Left ventricle myocardium inferior (tissue), 1 donor: ENCODE data around the gene SLC35B4. TPM values are rescaled to one million over a fixed set of nuclear protein-coding genes. Genes with fewer than 3 reads are reported as not detected.
A peak's percentile ranks its signal among the peaks of the same experiment; 100 is the strongest.

ENCODE experiments used
- DNase-seq: peaks from one replicate; pipeline ENCODE4 v3.0.0-alpha.2; 2020
- H3K27ac ChIP-seq: fragments of 200-600 bp; replicated peaks from 2 replicates; pipeline ENCODE4 v1.8.0; 2021
- H3K27me3 ChIP-seq: fragments of 200-600 bp; 2 replicates; pipeline ENCODE4 v1.8.0; 2021; ENCODE audit warnings: low read depth
- H3K36me3 ChIP-seq: fragments of 200-600 bp; 2 replicates; pipeline ENCODE4 v1.8.0; 2021
- H3K4me1 ChIP-seq: fragments of 200-600 bp; 2 replicates; pipeline ENCODE4 v1.8.0; 2021
- H3K4me3 ChIP-seq: fragments of 200-600 bp; 2 replicates; pipeline ENCODE4 v1.8.0; 2021; ENCODE audit warnings: mild to moderate bottlenecking, moderate library complexity
- H3K9me3 ChIP-seq: fragments of 200-600 bp; replicated peaks from 2 replicates; pipeline ENCODE4 v1.8.0; 2021
- intact Hi-C: fragments of 100-400 bp; cut with micrococcal nuclease; formaldehyde crosslinking; loops from one replicate; pipeline ENCODE4 v1.11.0; 2022
- total RNA-seq: library from RNA; stranded (reverse); fragmentation: NEBNext Ultra II Directional; extraction: Animal tissue kit (Norgen Biotek cat#: 25700); gene quantifications from one replicate; pipeline ENCODE4 v1.2.1, GENCODE V29; 2021
- TF ChIP-seq, protein P1 (sequence below): fragments of 200-600 bp; IDR thresholded peaks from 2 replicates; pipeline ENCODE4 v1.8.0; 2021; ENCODE audit warnings: antibody characterized with exemption, mild to moderate bottlenecking, borderline replicate concordance
- donor health status: DM: no; HTN: yes; CAD: no; lungs with severe emphysema.

The SLC35B4 gene
- total RNA-seq, 1 donor from 2014 or later, result 5.1 TPM

GRCh38 chr7:134315679-134316538 lies 821 bp downstream of the SLC35B4 start:
- Histone ChIP-seq H3K9me3 (no peaks in the 10 kb centered on the region), H3K27ac (peak overlapping the region; percentile 88), H3K36me3 (no peaks in the 10 kb centered on the region), H3K27me3 (no peaks in the 10 kb centered on the region), H3K4me1 (peaks cover 21% of the 10 kb centered on the region), H3K4me3 (peak overlapping the region; percentile 92)
- intact Hi-C loops, result no loop called here
- TF ChIP-seq, protein P1, sequence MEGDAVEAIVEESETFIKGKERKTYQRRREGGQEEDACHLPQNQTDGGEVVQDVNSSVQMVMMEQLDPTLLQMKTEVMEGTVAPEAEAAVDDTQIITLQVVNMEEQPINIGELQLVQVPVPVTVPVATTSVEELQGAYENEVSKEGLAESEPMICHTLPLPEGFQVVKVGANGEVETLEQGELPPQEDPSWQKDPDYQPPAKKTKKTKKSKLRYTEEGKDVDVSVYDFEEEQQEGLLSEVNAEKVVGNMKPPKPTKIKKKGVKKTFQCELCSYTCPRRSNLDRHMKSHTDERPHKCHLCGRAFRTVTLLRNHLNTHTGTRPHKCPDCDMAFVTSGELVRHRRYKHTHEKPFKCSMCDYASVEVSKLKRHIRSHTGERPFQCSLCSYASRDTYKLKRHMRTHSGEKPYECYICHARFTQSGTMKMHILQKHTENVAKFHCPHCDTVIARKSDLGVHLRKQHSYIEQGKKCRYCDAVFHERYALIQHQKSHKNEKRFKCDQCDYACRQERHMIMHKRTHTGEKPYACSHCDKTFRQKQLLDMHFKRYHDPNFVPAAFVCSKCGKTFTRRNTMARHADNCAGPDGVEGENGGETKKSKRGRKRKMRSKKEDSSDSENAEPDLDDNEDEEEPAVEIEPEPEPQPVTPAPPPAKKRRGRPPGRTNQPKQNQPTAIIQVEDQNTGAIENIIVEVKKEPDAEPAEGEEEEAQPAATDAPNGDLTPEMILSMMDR, result no peak
- no peak for DNase-seq

DNA sequence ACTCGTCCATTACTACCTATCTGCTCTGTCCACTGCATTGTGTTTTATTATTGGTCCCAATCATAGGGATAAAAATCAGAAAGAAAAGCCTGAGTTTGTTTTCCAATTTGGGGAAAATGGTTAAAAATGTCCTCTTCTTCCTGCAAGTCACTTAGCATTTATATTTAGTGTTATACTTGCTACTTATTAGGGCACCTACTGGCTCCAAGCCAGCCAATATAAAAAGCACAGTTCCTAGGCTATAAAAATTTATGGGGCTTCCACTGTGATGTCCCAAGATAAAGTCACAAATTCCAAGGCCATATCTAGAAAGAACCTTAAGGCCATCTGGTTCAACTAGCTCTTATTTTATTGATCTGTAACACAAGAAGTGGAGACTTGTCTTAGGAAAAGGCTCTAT lies 3.2 kb downstream of the SLC35B4 start:
- intact Hi-C loops, result no loop called here
- DNase-seq, result no peak
- TF ChIP-seq, protein P1, result no peak
- Histone ChIP-seq H3K4me1 (peaks cover 21% of the 10 kb centered on the region), H3K4me3 (no peak overlapping the region), H3K27ac (no peak overlapping the region), H3K36me3 (no peaks in the 10 kb centered on the region), H3K9me3 (no peaks in the 10 kb centered on the region), H3K27me3 (no peaks in the 10 kb centered on the region)

- Histone ChIP-seq H3K4me3 (no peak overlapping the region), H3K4me1 (peaks cover 21% of the 10 kb centered on the region), H3K36me3 (no peaks in the 10 kb centered on the region), H3K9me3 (no peaks in the 10 kb centered on the region), H3K27ac (no peak overlapping the region), H3K27me3 (no peaks in the 10 kb centered on the region)
- no peak for DNase-seq
- intact Hi-C loops, result no loop called here
- TF ChIP-seq, protein P1, result no peak
Observed at GRCh38 chr7:134312717-134313116, 4.0 kb downstream of the SLC35B4 start.

- Histone ChIP-seq H3K9me3 (no peaks in the 10 kb centered on the region), H3K4me1 (peaks cover 16% of the 10 kb centered on the region), H3K4me3 (no peak overlapping the region), H3K27ac (no peak overlapping the region), H3K36me3 (no peaks in the 10 kb centered on the region), H3K27me3 (no peaks in the 10 kb centered on the region)
- intact Hi-C loops, result no loop called here
- no peak for DNase-seq
- TF ChIP-seq, protein P1, result no peak
Observed at GRCh38 chr7:134311807-134312206, 4.9 kb downstream of the SLC35B4 start.

DNA sequence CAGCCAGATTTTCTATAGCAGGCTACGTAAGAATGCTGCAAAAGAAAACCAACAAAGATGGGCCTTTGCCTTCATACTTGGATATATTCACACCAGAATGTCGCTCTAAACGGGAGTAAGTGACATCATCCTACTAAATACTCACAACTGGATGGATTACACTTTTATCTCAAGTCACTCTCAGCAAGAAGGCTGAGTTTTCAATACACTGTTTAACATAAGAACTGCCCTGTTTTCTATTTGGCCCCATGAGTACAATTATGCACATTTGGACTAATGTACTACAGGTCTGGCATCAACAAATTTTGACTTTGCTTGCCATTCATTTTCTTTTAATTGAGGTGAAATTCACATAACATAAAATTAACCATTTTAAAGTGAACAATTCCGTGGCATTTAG lies 8.2 kb downstream of the SLC35B4 start:
- no peak overlapping the region for H3K4me3 ChIP-seq
- TF ChIP-seq, protein P1, result no peak
- no peak for DNase-seq
- no peaks in the 10 kb centered on the region for H3K9me3 ChIP-seq
- peaks cover 20% of the 10 kb centered on the region for H3K36me3 ChIP-seq
- H3K27ac ChIP-seq, result no peak overlapping the region
- intact Hi-C loops, result no loop called here
- H3K27me3 ChIP-seq, result no peaks in the 10 kb centered on the region
- no peaks in the 10 kb centered on the region for H3K4me1 ChIP-seq
